NT2/D1 (cell line): Measurements from ENCODE around the gene C21orf91.

Experiments
- DNase-seq: peaks from one replicate; pipeline ENCODE4 v3.0.0-alpha.2; 2011; ENCODE audit warnings: low read depth, low spot score
- H3K27me3 ChIP-seq: 2 replicates; pipeline ENCODE4 v1.6.0; 2011; ENCODE audit warnings: mild to moderate bottlenecking; ENCODE audit not compliant: insufficient read length, insufficient read depth
- H3K36me3 ChIP-seq: 2 replicates; pipeline ENCODE4 v1.6.1; 2011; ENCODE audit warnings: mild to moderate bottlenecking, low read length, mixed read lengths; ENCODE audit not compliant: insufficient read depth, insufficient read length
- H3K4me1 ChIP-seq: 2 replicates; pipeline ENCODE4 v1.5.1; 2011; ENCODE audit not compliant: insufficient read depth, insufficient read length
- H3K4me3 ChIP-seq: 2 replicates; pipeline ENCODE4 v1.5.1; 2011; ENCODE audit warnings: low read depth; ENCODE audit not compliant: insufficient read length
- H3K9ac ChIP-seq: 2 replicates; pipeline ENCODE4 v1.6.0; 2011; ENCODE audit warnings: low read depth; ENCODE audit not compliant: insufficient read length
- H3K9me3 ChIP-seq: 2 replicates; pipeline ENCODE4 v1.5.1; 2011; ENCODE audit warnings: mild to moderate bottlenecking, low read length; ENCODE audit not compliant: insufficient read depth
- SUZ12 ChIP-seq: IDR thresholded peaks from 2 replicates; pipeline ENCODE4 v1.6.1; 2011; ENCODE audit not compliant: insufficient read length, insufficient read depth; ENCODE audit errors: extremely low read depth
- YY1 ChIP-seq: IDR thresholded peaks from 2 replicates; pipeline ENCODE4 v1.6.1; 2011; ENCODE audit not compliant: insufficient read length, insufficient read depth
- ZNF274 ChIP-seq: IDR thresholded peaks from 2 replicates; pipeline ENCODE4 v1.6.1; 2011; ENCODE audit warnings: mild to moderate bottlenecking, low read depth, low read length

The C21orf91 gene

GRCh38 chr21:17786071-17786850 lies 32.9 kb downstream of the C21orf91 start:
- Histone ChIP-seq H3K4me1 (no peaks in the 10 kb centered on the region), H3K9ac (no peak overlapping the region), H3K4me3 (no peak overlapping the region), H3K36me3 (peaks cover 23% of the 10 kb centered on the region), H3K9me3 (peaks cover 12% of the 10 kb centered on the region), H3K27me3 (no peaks in the 10 kb centered on the region)
- no peak for DNase-seq
- no peak for TF ChIP-seq YY1
- TF ChIP-seq SUZ12 = no peak
- TF ChIP-seq ZNF274 = no peak

- H3K4me1 ChIP-seq = no peaks in the 10 kb centered on the region
- TF ChIP-seq ZNF274 (no peak), YY1 (no peak), SUZ12 (no peak)
- H3K36me3 ChIP-seq = peaks cover 23% of the 10 kb centered on the region
- no peaks in the 10 kb centered on the region for H3K27me3 ChIP-seq
- H3K4me3 ChIP-seq = no peak overlapping the region
- DNase-seq = no peak
- no peak overlapping the region for H3K9ac ChIP-seq
- peaks cover 12% of the 10 kb centered on the region for H3K9me3 ChIP-seq
Observed at GRCh38 chr21:17785403-17785788, 33.8 kb downstream of the C21orf91 start.

DNA sequence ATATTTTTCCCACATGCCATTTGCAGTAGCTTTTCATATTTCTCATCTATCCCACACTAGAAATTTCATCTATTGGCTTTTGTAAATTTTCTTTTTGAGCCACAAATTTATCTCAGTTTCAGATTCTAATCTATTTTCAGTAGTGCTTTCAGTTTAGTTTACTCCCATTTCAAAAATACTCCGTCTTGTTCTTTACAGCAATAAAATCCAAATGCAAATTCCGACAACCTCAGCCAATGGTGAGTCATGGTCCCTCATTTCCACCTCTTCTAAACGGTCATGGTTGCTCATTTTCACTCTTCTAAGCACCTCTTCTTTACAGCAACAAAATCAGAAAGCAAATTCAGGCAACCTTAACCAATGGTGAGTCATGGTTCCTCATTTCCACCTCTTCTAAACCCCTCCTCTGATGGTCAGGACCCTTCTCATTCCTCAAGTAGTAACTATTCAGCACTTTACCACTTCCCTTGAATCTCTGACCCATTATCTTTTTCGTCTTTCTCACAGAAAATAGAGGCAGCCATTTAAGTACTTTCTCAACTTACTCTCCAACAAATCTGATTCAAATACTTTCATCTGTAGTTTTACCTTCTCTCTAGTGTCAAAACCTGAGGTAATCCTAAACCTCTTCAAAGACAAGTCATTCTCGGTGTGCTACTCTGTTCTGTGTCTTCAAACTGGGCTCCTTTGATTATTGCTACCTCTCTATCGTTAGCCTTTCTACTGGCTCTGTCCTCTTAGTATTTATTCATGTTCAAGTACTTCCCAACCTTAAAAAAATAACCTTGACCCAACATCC lies 34.4 kb downstream of the C21orf91 start:
- DNase-seq = no peak
- no peak for TF ChIP-seq ZNF274
- no peak for TF ChIP-seq SUZ12
- no peak for TF ChIP-seq YY1
- Histone ChIP-seq H3K4me3 (no peak overlapping the region), H3K9ac (no peak overlapping the region), H3K9me3 (peaks cover 12% of the 10 kb centered on the region), H3K4me1 (no peaks in the 10 kb centered on the region), H3K27me3 (no peaks in the 10 kb centered on the region), H3K36me3 (peaks cover 23% of the 10 kb centered on the region)

- no peak overlapping the region for H3K9ac ChIP-seq
Observed at GRCh38 chr21:17784180-17784598, 35.0 kb downstream of the C21orf91 start.

GRCh38 chr21:17783481-17784179 lies 35.5 kb downstream of the C21orf91 start:
- Histone ChIP-seq H3K4me3 (no peak overlapping the region), H3K27me3 (no peaks in the 10 kb centered on the region), H3K36me3 (peaks cover 23% of the 10 kb centered on the region), H3K9ac (no peak overlapping the region), H3K9me3 (peaks cover 12% of the 10 kb centered on the region), H3K4me1 (no peaks in the 10 kb centered on the region)
- TF ChIP-seq ZNF274 (no peak), SUZ12 (no peak), YY1 (no peak)
- DNase-seq = no peak

More at GRCh38 chr21:17784180-17784598, 35.0 kb downstream of the C21orf91 start:
- Histone ChIP-seq H3K4me3 (no peak overlapping the region), H3K36me3 (peaks cover 23% of the 10 kb centered on the region), H3K9me3 (peaks cover 12% of the 10 kb centered on the region), H3K4me1 (no peaks in the 10 kb centered on the region), H3K27me3 (no peaks in the 10 kb centered on the region)
- no peak for DNase-seq
- TF ChIP-seq YY1 (no peak), ZNF274 (no peak), SUZ12 (no peak)

DNA sequence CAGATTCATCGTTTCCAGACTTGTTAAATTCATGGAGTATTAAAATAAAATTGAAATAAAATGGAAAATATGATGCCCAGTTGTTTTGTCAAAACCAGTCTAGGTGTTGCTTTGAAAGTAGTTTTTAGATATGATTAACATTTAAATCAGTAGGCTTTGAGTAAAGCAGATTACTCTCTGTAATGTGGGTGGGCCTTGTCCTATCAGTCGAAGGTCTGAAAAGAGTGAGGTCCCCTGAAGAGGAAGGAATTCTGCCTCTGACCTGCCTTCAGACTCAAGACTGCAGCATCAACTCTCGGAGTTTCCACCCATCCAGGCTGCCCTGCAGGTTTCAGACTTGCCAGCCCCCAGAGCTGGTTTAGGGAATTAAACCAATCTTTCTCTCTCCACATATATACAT lies 36.2 kb downstream of the C21orf91 start:
- Histone ChIP-seq H3K4me1 (no peaks in the 10 kb centered on the region), H3K9ac (no peak overlapping the region)
- TF ChIP-seq SUZ12 (no peak), YY1 (no peak), ZNF274 (no peak)

More for the DNA sequence above, 36.2 kb downstream of the C21orf91 start:
- Histone ChIP-seq H3K27me3 (no peaks in the 10 kb centered on the region), H3K9me3 (peaks cover 12% of the 10 kb centered on the region), H3K36me3 (peaks cover 23% of the 10 kb centered on the region), H3K4me3 (no peak overlapping the region)
- no peak for DNase-seq
